Breast epithelium (tissue), 3 donors: ENCODE data around the gene ZNF488.

Source experiments
- POLR2AphosphoS5 ChIP-seq, 3 donors: sonication (generic); formaldehyde crosslinking; IDR thresholded peaks; one replicate each; pipeline ENCODE4 v1.6.1; 2017; ENCODE audit warnings: antibody characterized with exemption in 3 of 3
- TF ChIP-seq, protein P1 (sequence below), 3 donors: fragments of 450-650 bp; IDR thresholded peaks; one replicate each; pipeline ENCODE4 v1.5.1; 2016 to 2017; ENCODE audit warnings: antibody characterized with exemption in 3 of 3, mild to moderate bottlenecking in 3 of 3, moderate library complexity in 3 of 3

DNA sequence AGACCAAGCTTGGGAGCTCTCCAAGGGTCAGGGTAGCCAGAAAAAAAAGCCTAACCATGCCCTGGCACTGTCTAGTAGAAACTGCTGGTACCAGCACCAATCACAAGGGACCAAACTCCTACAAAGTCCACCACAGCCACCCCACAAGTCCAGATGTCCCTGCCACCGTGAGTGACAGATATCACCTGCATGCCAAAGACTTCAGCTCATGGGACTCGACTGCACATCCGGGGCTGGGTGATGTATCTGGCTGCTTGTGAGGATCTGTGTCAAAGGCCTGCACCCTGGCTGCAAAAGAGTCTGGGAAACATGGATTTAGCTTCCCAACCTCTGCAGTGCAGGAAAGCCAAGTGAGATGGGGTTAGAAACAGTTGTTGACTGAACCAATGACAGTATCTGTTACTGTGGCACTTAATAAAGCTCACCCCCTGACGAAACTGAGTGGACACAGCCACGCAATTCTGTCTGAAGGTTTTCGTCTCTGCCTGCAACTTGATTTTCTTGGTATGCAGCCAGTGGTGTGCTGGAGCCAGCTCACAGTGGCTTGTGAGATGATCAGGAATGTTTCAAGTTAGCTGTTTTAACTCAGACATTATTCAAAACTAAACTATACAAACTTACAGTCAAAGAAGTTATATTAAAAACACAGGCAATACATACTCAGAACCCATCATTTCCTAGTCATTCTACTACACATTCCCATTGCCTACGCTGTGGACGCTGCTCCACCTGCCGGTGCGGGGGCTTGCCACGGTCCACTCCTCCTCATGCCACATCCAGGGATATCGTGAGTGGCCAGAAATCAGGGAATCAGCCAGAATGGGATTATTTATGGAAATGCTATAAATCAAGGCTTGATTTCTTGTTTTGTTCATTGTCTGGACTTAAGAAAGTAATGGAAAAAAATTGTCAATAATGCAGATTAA is 9.2 kb downstream of the ZNF488 start:
- TF ChIP-seq, protein P1, sequence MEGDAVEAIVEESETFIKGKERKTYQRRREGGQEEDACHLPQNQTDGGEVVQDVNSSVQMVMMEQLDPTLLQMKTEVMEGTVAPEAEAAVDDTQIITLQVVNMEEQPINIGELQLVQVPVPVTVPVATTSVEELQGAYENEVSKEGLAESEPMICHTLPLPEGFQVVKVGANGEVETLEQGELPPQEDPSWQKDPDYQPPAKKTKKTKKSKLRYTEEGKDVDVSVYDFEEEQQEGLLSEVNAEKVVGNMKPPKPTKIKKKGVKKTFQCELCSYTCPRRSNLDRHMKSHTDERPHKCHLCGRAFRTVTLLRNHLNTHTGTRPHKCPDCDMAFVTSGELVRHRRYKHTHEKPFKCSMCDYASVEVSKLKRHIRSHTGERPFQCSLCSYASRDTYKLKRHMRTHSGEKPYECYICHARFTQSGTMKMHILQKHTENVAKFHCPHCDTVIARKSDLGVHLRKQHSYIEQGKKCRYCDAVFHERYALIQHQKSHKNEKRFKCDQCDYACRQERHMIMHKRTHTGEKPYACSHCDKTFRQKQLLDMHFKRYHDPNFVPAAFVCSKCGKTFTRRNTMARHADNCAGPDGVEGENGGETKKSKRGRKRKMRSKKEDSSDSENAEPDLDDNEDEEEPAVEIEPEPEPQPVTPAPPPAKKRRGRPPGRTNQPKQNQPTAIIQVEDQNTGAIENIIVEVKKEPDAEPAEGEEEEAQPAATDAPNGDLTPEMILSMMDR (IDR thresholded peaks at IDR 0.05) = no peak
- TF ChIP-seq POLR2AphosphoS5 (IDR thresholded peaks at IDR 0.05) = no peak
